SK-N-SH treated with all-trans-retinoic acid at 6 μM for 48 hours (cell line): ENCODE results near the gene PSMC3IP.

ENCODE experiments used
- ATAC-seq: fragments of 200-7000 bp; cut with Tn5 transposase; 3 replicates; pipeline ENCODE4 v1.9.1; 2020; ENCODE audit warnings: mild to moderate bottlenecking, moderate library complexity
- ARNTL ChIP-seq: fragments of 450-650 bp; formaldehyde crosslinking; IDR thresholded peaks from 2 replicates; pipeline ENCODE4 v1.5.0; 2020; ENCODE audit warnings: low read depth, mild to moderate bottlenecking, moderate library complexity, borderline replicate concordance
- BACH2 ChIP-seq: fragments of 250-450 bp; sonication (Bioruptor Pico); IDR thresholded peaks from 2 replicates; pipeline ENCODE4 v1.9.0; 2021; ENCODE audit warnings: mild to moderate bottlenecking, borderline replicate concordance
- CSDC2 ChIP-seq: fragments of 250-450 bp; sonication (Bioruptor Pico); IDR thresholded peaks from 2 replicates; pipeline ENCODE4 v1.5.0; 2020; ENCODE audit warnings: mild to moderate bottlenecking, moderate library complexity
- ESRRG ChIP-seq: fragments of 250-450 bp; sonication (Bioruptor Pico); IDR thresholded peaks from 2 replicates; pipeline ENCODE4 v1.6.1; 2021; ENCODE audit warnings: mild to moderate bottlenecking
- GLIS3 ChIP-seq: fragments of 250-450 bp; sonication (Bioruptor Pico); IDR thresholded peaks from 2 replicates; pipeline ENCODE4 v1.5.0; 2020; ENCODE audit warnings: mild to moderate bottlenecking, moderate library complexity
- ISL1 ChIP-seq: fragments of 250-450 bp; sonication (Bioruptor Pico); IDR thresholded peaks from 2 replicates; pipeline ENCODE4 v2.1.2; 2022; ENCODE audit warnings: mild to moderate bottlenecking, moderate library complexity
- OSR1 ChIP-seq: fragments of 250-450 bp; sonication (Bioruptor Pico); IDR thresholded peaks from 2 replicates; pipeline ENCODE4 v1.8.0; 2022; ENCODE audit warnings: moderate library complexity, mild to moderate bottlenecking, inconsistent platforms
- PPARA ChIP-seq: fragments of 250-450 bp; sonication (Bioruptor Pico); IDR thresholded peaks from 2 replicates; pipeline ENCODE4 v1.5.0; 2020; ENCODE audit warnings: mild to moderate bottlenecking, borderline replicate concordance
- RARB ChIP-seq: fragments of 250-450 bp; sonication (Bioruptor Pico); IDR thresholded peaks from 2 replicates; pipeline ENCODE4 v1.8.0; 2021; ENCODE audit warnings: mild to moderate bottlenecking, moderate library complexity
- SNAI2 ChIP-seq: fragments of 250-450 bp; sonication (Bioruptor Pico); IDR thresholded peaks from 2 replicates; pipeline ENCODE4 v1.5.0; 2020; ENCODE audit warnings: mild to moderate bottlenecking, moderate library complexity
- TCF4 ChIP-seq: fragments of 250-450 bp; sonication (Bioruptor Pico); IDR thresholded peaks from 2 replicates; pipeline ENCODE4 v1.8.0; 2021; ENCODE audit warnings: mild to moderate bottlenecking, moderate library complexity, borderline replicate concordance
- TOX ChIP-seq: fragments of 250-450 bp; sonication (Bioruptor Pico); IDR thresholded peaks from 2 replicates; pipeline ENCODE4 v1.8.0; 2021; ENCODE audit warnings: mild to moderate bottlenecking, moderate library complexity, borderline replicate concordance
- ZC3H10 ChIP-seq: fragments of 250-450 bp; sonication (Bioruptor Pico); IDR thresholded peaks from 2 replicates; pipeline ENCODE4 v1.5.1; 2021; ENCODE audit warnings: mild to moderate bottlenecking, moderate library complexity
- ZFP3 ChIP-seq: fragments of 250-450 bp; sonication (Bioruptor Pico); IDR thresholded peaks from 2 replicates; pipeline ENCODE4 v1.5.0; 2020; ENCODE audit warnings: mild to moderate bottlenecking, moderate library complexity
- ZFP30 ChIP-seq: fragments of 450-650 bp; formaldehyde crosslinking; IDR thresholded peaks from 2 replicates; pipeline ENCODE4 v1.5.0; 2022; ENCODE audit warnings: mild to moderate bottlenecking, moderate library complexity
- ZNF565 ChIP-seq: fragments of 450-650 bp; formaldehyde crosslinking; conservative IDR thresholded peaks from 2 replicates; pipeline ENCODE4 v1.5.0; 2020; ENCODE audit warnings: low read depth, mild to moderate bottlenecking, moderate library complexity
- ZNF70 ChIP-seq: fragments of 450-650 bp; formaldehyde crosslinking; IDR thresholded peaks from 2 replicates; pipeline ENCODE4 v1.5.0; 2020; ENCODE audit warnings: mild to moderate bottlenecking, moderate library complexity
- ZNF8 ChIP-seq: fragments of 450-650 bp; formaldehyde crosslinking; IDR thresholded peaks from 2 replicates; pipeline ENCODE4 v1.5.0; 2020; ENCODE audit warnings: mild to moderate bottlenecking, moderate library complexity
- TF ChIP-seq, protein P1 (sequence below): fragments of 250-450 bp; sonication (Bioruptor Pico); IDR thresholded peaks from 2 replicates; pipeline ENCODE4 v1.5.1; 2021; ENCODE audit warnings: mild to moderate bottlenecking, moderate library complexity
- TF ChIP-seq, protein P2 (sequence below): fragments of 250-450 bp; sonication (Bioruptor Pico); IDR thresholded peaks from 2 replicates; pipeline ENCODE4 v1.5.0; 2020; ENCODE audit warnings: mild to moderate bottlenecking, moderate library complexity
- TF ChIP-seq, protein P3 (sequence below): fragments of 250-450 bp; sonication (Bioruptor Pico); IDR thresholded peaks from 2 replicates; pipeline ENCODE4 v1.8.0; 2020; ENCODE audit warnings: mild to moderate bottlenecking, moderate library complexity, borderline replicate concordance
- TF ChIP-seq, protein P4 (sequence below): fragments of 250-450 bp; sonication (Bioruptor Pico); IDR thresholded peaks from 2 replicates; pipeline ENCODE4 v1.8.0; 2021; ENCODE audit warnings: low read depth, mild to moderate bottlenecking, moderate library complexity, borderline replicate concordance

PSMC3IP gene

DNA sequence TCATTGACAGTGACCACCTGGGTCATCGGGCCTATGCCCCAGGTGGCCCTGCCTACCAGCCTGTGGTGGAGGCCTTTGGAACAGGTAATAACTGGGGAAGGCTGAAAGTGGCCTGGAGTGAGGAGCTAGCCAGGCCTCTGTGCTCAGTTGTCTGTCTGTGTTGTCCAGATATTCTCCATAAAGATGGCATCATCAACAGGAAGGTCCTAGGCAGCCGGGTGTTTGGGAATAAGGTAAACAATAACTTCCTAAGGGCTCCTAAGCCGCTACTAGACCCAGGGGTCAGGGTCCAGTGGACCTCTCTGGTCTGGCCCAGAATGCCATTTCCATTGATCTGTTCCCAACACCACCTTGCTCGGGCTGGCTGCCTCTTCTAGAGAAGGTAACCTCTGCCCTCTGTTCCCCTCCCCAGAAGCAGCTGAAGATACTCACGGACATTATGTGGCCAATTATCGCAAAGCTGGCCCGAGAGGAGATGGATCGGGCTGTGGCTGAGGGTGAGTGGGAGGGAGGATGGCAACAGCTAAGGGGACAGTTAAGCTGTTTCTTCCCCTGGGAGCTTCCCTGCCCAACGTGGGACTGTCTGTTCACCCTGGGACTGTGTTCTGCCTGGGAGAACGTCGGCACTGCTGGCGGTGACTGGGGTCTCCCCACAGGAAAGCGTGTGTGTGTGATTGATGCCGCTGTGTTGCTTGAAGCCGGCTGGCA lies 12.6 kb downstream of the PSMC3IP start:
- no peak for ATAC-seq
- TF ChIP-seq ZNF70 (CRISPR knock-in tag), result no peak
- TF ChIP-seq ESRRG (CRISPR knock-in tag), result no peak
- no peak for TF ChIP-seq ZC3H10 (CRISPR knock-in tag)
- TF ChIP-seq ISL1 (CRISPR knock-in tag), result no peak

DNA sequence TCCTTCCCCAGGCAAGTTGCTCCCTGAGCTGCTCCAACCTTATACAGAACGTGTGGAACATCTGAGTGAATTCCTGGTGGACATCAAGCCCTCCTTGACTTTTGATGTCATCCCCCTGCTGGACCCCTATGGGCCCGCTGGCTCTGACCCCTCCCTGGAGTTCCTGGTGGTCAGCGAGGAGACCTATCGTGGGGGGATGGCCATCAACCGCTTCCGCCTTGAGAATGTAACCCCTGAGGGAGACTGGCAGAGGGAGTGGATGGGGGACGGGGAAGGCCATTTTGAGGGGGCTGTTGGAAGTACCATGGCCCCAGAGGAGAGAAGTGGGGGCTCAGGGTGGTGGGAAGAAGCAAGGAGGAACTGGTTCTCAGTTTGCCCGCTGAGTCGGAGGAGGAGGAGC lies 13.6 kb downstream of the PSMC3IP start:
- no peak for ATAC-seq
- no peak for TF ChIP-seq RARB (CRISPR knock-in tag)
- no peak for TF ChIP-seq ZFP3 (CRISPR knock-in tag)
- TF ChIP-seq, protein P1, sequence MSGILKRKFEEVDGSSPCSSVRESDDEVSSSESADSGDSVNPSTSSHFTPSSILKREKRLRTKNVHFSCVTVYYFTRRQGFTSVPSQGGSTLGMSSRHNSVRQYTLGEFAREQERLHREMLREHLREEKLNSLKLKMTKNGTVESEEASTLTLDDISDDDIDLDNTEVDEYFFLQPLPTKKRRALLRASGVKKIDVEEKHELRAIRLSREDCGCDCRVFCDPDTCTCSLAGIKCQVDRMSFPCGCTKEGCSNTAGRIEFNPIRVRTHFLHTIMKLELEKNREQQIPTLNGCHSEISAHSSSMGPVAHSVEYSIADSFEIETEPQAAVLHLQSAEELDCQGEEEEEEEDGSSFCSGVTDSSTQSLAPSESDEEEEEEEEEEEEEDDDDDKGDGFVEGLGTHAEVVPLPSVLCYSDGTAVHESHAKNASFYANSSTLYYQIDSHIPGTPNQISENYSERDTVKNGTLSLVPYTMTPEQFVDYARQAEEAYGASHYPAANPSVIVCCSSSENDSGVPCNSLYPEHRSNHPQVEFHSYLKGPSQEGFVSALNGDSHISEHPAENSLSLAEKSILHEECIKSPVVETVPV (CRISPR knock-in tag), result no peak
- no peak for TF ChIP-seq ESRRG (CRISPR knock-in tag)
- TF ChIP-seq CSDC2 (CRISPR knock-in tag), result no peak
- no peak for TF ChIP-seq GLIS3
- TF ChIP-seq, protein P2, sequence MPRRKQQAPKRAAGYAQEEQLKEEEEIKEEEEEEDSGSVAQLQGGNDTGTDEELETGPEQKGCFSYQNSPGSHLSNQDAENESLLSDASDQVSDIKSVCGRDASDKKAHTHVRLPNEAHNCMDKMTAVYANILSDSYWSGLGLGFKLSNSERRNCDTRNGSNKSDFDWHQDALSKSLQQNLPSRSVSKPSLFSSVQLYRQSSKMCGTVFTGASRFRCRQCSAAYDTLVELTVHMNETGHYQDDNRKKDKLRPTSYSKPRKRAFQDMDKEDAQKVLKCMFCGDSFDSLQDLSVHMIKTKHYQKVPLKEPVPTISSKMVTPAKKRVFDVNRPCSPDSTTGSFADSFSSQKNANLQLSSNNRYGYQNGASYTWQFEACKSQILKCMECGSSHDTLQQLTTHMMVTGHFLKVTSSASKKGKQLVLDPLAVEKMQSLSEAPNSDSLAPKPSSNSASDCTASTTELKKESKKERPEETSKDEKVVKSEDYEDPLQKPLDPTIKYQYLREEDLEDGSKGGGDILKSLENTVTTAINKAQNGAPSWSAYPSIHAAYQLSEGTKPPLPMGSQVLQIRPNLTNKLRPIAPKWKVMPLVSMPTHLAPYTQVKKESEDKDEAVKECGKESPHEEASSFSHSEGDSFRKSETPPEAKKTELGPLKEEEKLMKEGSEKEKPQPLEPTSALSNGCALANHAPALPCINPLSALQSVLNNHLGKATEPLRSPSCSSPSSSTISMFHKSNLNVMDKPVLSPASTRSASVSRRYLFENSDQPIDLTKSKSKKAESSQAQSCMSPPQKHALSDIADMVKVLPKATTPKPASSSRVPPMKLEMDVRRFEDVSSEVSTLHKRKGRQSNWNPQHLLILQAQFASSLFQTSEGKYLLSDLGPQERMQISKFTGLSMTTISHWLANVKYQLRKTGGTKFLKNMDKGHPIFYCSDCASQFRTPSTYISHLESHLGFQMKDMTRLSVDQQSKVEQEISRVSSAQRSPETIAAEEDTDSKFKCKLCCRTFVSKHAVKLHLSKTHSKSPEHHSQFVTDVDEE (CRISPR knock-in tag), result no peak
- no peak for TF ChIP-seq ARNTL (CRISPR knock-in tag)
- no peak for TF ChIP-seq OSR1
- TF ChIP-seq ZFP30 (CRISPR knock-in tag), result no peak
- TF ChIP-seq TCF4 (CRISPR knock-in tag), result no peak
- TF ChIP-seq BACH2 (CRISPR knock-in tag), result no peak
- no peak for TF ChIP-seq TOX (CRISPR knock-in tag)
- TF ChIP-seq ZNF70 (CRISPR knock-in tag), result no peak
- no peak for TF ChIP-seq ISL1 (CRISPR knock-in tag)
- TF ChIP-seq, protein P3, sequence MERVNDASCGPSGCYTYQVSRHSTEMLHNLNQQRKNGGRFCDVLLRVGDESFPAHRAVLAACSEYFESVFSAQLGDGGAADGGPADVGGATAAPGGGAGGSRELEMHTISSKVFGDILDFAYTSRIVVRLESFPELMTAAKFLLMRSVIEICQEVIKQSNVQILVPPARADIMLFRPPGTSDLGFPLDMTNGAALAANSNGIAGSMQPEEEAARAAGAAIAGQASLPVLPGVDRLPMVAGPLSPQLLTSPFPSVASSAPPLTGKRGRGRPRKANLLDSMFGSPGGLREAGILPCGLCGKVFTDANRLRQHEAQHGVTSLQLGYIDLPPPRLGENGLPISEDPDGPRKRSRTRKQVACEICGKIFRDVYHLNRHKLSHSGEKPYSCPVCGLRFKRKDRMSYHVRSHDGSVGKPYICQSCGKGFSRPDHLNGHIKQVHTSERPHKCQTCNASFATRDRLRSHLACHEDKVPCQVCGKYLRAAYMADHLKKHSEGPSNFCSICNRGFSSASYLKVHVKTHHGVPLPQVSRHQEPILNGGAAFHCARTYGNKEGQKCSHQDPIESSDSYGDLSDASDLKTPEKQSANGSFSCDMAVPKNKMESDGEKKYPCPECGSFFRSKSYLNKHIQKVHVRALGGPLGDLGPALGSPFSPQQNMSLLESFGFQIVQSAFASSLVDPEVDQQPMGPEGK, result no peak
- TF ChIP-seq ZNF565 (CRISPR knock-in tag), result no peak
- no peak for TF ChIP-seq PPARA (CRISPR knock-in tag)
- no peak for TF ChIP-seq ZNF8
- no peak for TF ChIP-seq ZC3H10 (CRISPR knock-in tag)

DNA sequence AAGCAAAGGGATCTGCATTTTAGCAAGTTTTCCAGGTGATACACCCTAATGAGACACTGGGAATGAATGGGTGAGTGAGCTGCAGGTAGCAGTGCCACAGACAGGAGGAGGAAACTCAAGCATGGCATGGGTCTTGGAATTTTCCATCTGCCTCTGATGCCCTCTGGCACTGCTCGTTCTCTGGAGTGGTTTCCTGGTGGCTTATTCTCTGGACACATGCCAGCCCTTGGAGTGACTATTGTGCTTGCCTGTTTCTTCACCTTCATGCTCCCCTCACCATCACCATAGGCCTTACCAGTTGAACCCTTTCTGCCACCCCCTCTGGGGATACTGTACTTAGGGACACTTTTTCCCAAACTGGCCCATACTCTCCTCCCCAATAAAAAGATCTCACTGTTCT lies 14.0 kb downstream of the PSMC3IP start:
- TF ChIP-seq SNAI2 (CRISPR knock-in tag) (no peak), RARB (CRISPR knock-in tag) (no peak), ZNF70 (CRISPR knock-in tag) (no peak), ARNTL (CRISPR knock-in tag) (no peak), ZC3H10 (CRISPR knock-in tag) (no peak), PPARA (CRISPR knock-in tag) (no peak), ZFP3 (CRISPR knock-in tag) (no peak), CSDC2 (CRISPR knock-in tag) (no peak)
- TF ChIP-seq, protein P4, sequence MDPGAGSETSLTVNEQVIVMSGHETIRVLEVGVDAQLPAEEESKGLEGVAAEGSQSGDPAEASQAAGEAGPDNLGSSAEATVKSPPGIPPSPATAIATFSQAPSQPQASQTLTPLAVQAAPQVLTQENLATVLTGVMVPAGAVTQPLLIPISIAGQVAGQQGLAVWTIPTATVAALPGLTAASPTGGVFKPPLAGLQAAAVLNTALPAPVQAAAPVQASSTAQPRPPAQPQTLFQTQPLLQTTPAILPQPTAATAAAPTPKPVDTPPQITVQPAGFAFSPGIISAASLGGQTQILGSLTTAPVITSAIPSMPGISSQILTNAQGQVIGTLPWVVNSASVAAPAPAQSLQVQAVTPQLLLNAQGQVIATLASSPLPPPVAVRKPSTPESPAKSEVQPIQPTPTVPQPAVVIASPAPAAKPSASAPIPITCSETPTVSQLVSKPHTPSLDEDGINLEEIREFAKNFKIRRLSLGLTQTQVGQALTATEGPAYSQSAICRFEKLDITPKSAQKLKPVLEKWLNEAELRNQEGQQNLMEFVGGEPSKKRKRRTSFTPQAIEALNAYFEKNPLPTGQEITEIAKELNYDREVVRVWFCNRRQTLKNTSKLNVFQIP, result no peak
- TF ChIP-seq, protein P3, result no peak
- ATAC-seq, result no peak
